Ureter (tissue), 1 donor: ENCODE data around the gene DCPS. TPM values are rescaled to one million over a fixed set of nuclear protein-coding genes. Genes with fewer than 3 reads are reported as not detected.
"Not testable (repeated sequence)": the region's sequence is repeated elsewhere in the genome, so short reads cannot be mapped to it uniquely, and the experiment has no call there.

Experiments used
- DNase-seq: peaks from one replicate; pipeline ENCODE4 v3.0.0-alpha.2; 2020; ENCODE audit warnings: low spot score
- total RNA-seq: library from RNA; stranded (reverse); gene quantifications from one replicate; pipeline ENCODE4 v1.2.4, GENCODE V29; 2023
- donor health status: DM: yes; HTN: yes; CAD: no.

DCPS gene
- total RNA-seq, 1 donor from 2014 or later: 23.2 TPM

DNA sequence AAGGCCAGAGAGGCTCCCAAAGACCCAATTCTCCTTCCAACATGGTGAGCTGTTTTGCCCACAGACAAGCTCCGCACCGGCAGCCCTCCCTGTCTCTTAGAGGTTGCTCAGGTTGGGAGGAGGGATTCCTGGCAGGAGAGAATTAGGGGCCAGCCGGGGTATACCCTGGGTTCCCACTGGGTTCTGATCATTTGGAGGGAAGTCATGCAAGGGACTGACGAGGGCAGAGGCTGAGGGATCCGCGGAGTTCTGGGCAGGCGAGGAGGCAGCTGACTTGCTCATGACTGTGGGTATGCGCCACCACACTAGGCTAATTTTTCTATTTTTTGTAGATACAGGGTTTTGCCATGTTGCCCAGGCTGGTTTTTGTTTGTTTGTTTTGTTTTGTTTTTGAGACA lies 56.2 kb downstream of the DCPS start:
- DNase-seq: no peak

DNA sequence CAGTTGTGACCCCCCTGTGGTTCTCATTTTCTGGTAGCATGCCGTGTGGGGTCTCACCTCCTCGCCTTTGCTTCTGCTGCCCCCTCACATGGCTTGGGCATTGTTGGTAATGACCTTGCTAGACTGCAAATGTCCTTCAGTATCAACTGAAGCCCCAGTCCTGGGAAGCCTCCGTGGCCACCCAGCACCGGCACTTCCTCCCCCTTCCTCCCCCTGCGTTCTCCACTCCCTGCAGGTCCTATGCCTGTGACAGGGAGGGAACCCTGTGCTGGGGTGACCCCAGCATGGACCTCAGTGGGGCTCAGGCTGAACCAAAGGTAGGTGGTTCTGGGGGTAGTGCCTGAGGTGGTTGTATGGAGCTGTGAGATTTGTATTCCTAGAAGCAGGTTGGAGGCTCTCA lies 57.5 kb downstream of the DCPS start:
- no peak for DNase-seq

DNA sequence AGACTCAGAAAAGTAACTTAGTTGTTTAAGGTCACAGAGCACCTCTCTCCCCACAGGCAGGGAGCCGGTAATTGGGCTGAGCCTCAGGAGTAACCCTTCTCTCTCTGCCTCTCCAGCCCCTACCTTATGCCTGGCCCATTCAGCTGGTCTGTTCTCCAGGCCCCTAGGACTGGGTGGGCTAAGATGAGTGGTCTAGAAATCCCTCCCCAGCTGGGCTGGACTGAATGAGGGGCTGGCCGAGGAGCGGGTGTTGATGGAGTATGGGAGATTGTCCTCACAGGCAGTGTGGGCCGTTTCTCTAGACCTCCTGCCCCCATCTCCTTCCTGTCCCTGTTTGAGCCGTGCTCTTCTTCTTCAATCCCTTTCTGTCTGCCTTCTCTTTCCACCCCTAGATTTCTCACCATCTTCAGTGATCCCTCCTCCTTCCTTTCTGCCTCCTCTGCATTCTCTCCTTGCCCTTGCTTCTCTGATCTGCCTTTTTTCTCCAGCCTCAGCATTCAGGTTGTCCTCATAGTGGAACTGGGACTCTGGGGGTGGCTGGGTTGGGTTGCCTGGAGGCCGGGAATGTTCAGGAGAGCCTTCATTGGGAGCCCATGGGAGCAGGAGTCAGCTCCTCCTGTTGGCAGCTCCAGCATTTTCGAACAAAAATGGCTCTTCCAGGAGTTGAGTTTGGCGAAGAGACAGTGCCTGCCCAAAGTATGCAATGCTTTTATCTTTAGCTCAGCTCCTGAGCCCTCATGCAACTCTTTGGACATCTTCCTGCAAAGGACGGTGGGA lies 59.2 kb downstream of the DCPS start:
- DNase-seq: no peak

DNA sequence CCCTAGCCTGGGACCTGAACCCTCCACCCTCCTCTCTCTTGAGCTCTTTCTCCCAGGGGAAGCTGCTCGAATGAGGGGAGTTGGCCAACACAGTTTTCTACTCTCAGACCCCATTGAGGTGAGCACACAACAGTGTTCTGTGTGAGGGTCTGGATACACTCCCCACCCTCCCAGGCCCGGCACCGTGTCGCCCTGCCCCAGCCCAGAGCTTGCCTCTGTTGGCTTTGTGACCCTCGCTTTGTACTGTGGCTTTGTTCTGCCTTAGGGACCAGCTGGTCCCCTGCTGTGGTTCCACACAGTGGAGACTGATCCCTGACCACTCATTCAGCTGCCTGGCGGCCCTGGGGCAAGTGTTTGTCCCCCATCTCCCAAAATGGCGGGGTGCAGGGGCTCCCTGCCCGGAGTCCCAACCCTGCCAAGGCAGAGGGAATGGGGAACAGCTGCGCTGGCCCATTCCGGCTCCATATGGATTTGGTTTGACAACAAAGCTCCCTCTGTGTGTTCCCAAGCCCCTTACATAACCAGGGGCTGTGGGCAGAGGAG lies 59.9 kb downstream of the DCPS start:
- DNase-seq: peak; percentile 41

DNA sequence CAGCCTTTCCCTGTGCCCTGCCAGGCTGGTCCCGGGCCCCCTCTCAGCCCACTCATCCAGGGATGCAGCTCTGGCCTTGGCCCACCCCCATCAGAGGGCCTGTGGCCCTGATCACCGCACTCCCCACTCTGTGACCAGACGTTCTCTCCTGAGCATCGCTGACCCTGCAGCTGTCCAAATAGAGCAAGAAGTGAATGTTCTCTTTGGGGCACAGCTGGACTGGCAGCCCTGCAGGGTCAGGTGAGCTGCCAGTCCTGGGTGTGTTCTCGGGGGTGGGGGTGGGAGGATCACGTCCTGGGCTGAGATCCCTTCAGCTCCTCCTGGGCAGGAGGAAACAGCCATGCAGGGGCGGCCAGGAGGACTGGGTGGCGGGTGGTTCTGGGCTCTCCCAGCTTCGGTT lies 60.9 kb downstream of the DCPS start:
- not testable (repeated sequence) for DNase-seq

DNA sequence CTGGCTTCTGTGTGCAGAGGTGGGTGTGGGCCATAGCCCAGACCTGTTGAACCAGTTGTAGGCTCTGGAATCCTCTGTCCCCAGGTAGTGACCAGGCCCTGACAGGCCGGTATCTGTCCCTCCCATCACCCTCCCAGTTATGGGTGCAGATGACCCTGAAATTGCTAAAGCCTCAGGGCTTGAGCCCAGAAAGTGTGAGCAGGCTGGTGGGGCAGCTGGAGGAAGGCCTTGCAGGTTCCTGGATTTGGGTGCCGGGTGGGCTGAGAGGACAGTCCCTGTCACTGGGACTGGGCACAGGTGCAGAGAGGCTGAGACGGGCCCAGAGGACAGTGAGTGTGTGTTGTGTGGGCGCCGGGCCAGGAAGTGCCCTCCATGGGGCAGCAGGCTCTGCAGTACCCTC lies 61.6 kb downstream of the DCPS start:
- DNase-seq: peak; percentile 48

DNA sequence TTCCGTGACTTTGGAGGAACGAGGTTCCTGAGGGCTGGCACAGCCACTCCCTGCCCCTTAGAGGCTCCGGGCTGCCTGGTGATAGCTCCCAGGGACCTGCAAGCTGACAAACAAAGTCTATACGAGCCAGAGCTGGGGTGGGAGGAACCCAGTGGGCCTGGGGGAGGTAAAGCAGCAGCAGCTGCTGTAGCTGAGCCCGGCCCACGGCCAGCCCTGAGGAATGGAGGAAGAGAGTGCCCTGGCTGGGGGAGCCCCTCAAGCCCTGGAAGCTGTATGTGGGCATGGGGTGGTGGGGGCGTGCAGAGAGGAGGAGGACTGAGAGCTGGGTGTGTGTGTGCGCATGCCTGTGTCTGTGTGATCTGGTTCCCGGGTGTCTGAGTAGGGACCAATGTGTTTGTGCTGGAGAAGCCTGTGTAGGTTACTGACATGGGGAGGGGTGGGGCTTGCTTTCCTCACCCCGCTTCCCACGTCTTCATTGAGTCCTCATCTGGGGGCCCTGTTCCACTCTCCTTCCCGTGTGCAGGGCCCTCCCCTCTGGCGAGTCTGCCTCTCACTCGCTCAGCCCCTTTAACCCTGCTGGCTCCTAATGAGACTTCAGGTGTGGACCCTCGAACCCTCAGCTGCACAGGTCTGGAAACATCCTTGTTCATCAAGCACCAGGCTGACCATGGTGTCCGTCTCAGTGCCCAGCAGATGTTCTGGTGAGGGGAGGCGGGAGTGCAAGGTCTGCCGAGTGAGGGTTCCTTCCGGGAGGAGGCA lies 62.4 kb downstream of the DCPS start:
- DNase-seq: peak; percentile 44

DNA sequence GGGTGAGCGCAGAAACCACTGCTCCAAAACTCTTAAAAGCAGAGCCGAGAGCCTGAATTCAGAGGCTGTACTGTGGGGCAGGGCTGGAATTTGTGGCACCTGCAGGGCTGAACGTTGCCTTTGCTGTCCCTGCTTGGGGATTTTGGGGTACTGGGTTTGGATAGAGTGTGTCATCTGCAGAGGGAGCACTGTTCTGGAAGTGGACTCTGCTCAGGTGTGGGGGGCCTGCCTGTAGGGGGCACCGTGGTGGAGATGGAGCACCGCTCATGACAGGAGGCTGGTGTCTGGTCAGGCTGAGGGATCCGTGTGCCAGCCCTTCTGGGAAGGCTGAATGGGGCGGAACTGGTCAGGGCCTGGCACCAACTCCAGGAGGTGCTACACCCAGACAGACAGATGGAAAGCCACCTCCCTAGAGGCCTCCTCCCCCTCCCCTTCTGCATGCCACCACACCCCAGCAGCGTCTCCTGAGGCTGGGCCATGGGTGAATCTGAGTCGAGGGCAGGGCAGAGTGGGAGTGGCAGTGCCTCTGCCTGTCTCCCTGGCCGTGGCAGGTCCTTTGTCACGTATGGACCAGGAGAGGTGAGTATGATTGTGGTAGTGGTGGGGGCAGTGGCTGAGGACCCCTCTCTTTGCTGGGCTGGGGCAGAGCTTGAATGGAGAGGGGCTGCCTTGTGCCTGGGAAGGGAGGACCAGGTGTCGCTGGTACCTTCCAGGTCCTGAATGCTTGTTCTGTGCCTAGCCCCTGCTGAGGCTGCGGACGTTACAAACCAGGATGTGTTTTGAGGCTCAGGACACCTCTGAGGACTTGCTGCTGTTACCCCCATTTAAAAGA lies 63.2 kb downstream of the DCPS start:
- peak; percentile 59 for DNase-seq

DNA sequence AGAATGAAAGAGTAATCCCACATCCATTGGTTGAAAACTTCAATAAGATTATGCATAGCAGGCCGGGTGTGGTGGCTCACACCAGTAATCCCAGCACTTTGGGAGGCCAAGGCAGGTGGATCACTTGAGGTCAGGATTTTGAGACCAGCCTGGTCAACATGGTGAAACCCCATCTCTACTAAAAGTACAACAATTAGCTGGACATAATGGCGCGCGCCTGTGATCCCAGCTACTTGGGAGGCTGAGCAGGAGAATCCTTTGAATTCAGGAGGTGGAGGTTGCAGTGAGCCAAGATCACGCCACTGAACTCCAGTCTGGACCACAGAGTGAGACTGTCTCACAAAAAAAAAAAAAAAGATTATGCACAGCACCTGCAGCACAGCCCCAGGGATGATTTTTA lies 63.9 kb downstream of the DCPS start:
- DNase-seq: not testable (repeated sequence)

DNA sequence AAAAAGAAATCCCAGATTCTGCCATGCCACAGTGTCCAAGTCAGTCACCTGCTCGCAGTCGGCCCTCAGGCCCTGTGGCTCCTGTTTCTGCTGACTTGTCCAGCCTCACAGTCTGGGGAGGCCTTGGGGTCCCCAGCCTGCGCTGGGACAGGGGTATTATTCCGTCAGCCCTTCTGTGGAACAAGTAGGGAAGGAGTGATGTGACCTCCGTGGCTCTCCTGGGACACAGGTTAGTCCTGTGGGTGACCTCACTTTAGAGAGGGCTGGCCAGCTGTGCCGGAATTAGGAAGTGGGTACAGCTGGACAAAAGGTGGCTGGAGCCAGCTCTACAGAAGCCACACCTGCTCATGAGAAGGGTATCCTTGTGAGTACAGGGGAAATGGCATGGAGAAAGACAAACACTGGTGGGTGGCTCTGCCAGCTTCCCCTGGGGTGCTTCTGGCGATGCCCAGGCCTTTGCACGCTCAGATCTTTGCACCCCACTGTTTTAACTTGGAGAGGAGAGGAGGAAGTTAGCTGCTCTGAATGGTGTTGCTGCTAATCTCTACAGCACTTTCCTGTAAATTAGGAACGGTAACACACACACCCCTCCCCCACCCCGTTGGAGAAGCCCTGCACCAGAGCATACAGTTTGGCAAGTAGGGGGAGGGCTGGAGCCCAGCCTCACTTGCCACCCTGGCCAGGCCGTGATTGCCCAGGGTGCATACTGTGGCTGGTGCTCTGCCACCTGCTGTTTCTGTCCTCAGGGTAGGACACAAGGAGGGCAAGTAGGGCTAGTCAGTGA lies 64.7 kb downstream of the DCPS start:
- DNase-seq: peak; percentile 40

DNA sequence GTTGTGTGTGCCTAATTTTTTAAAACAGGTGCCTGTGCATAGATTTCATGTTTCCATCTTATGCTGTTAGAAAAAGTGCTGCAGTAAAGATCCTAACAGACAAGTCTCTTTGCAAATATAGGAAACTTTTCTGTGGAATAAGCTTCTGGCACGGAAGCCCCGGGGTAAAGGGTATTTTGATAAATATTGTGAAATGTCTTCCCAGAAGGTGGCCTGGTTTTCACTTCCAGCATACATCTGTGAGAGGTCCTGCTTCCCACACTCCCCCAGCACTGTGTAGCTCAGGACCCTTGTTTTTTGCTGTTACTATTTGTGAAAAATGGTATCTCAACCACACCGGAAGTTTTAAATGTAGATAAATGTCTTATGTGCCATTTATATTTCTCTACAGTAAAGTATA lies 66.2 kb downstream of the DCPS start:
- DNase-seq: no peak

DNA sequence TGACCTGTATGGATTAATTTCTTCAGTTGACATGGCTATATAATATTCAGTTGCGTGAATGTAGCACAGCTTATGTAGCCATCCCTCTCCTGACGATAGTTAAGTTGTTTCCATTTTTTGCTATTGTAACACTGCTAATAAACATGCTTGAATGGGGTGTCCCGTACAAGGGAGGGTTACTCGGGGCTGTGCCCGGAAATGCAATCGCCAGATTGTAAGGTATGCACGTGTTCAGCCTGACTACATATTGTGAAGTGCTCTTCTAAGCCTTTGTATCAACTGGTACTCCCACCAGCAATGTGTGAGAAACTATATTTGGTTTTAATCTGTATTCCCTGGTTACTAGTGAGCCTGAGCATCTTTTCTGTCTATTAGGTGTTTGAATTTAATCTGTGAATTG lies 67.7 kb downstream of the DCPS start:
- no peak for DNase-seq

DNA sequence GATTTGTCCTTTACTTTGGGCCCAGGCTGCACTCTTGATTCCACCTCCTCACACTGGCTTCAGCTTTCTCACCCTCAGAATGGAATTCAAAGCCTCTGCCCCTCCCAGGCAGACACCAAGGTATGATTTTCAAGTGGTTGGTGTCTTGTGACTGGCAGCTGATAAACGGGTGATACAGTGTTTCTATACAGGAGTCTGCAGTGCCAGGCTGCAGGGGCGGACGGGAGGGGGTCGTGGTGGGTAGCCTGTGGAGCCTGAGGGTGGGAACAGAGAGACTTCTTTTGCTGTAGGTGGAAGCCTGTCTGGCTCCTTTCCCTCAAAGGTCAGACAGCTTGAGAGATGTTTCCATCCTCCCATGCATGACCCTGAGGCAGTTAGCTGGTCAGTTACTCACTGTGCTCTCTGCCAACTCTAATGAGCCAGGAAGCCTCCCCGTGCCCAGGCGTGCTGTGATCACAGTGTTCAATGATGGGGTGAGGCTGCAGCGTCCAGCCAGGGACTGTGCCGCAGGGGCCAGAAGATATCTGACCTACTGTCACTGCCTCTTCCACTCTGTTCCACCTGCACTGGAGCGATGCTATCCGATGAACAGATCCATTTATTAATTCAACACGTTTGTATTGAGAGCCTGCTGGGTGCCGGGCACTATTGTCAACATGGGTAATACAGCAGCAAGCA lies 69.7 kb downstream of the DCPS start:
- DNase-seq: not testable (repeated sequence)

DNA sequence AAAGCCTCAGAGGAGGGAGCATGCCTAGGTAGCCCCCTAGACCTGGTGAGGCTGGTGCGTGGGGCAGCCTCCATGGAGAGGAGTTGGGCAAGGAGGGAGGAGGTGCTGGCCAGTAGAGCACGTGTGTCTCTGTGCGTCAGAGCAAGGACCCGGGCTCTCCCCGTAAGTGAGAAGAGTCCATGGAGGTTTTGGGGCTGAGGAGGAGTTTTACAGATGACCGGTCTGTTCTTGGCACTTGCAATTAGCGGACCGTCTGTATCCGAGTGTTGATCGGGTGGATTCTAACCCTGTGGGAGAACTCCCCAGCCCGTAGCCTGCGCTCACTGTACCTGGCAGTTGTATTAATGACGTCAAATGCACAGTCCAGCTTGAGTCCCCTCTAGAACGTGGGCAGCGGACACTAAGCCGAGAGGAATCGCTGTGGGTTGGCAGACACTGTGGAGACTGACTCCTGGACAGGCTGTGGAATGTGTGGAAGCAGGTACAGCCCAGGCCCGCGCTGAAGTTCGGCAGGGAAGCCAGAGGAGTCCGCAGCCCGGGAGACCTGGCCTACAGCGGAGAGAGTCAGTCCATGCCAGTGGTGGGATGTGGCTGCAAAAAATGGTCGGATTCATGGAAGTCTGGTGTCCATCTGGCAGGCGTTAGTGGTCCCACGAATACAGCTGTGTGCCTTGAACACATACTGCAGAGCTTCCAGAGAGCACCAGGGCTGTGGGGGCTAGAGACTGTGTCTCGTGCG lies 70.9 kb downstream of the DCPS start:
- DNase-seq: not testable (repeated sequence)

DNA sequence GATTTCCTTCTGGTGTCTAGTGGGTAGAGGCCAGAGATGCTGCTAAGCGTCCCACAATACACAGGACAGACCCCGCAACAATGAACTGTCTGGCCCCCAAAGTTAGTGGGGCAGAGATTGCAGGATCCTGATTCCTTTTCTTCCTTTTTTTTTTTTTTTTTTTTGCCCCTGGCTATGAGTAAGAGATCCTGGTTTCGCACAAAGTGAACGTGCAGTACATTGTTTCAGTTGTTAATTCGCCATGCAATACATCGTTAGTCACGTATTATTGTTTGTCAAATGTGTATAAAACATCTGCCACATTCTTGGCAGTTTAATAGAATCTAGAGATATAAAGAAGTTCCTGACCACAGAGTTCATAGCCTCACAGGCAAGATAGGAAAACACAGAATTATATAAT lies 71.9 kb downstream of the DCPS start:
- DNase-seq: no peak

DNA sequence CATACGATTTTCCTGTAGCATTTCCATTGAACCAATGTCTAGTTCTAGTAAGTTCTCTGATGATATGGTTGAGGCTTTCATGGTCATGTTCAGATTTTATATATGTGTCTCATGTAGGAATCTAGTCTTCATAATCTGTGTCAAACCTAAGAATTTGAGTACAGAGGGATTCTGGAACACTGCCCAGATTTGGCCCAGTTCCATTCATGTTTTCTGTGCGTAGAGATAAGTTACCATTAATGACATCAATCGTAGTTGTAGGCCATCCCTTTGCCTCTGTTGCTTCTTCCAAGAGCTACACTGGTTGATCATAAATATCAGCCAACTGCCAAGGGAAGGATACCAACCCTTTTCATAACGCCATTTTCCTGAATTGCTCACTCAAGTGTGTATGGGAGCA lies 74.9 kb downstream of the DCPS start:
- no peak for DNase-seq

DNA sequence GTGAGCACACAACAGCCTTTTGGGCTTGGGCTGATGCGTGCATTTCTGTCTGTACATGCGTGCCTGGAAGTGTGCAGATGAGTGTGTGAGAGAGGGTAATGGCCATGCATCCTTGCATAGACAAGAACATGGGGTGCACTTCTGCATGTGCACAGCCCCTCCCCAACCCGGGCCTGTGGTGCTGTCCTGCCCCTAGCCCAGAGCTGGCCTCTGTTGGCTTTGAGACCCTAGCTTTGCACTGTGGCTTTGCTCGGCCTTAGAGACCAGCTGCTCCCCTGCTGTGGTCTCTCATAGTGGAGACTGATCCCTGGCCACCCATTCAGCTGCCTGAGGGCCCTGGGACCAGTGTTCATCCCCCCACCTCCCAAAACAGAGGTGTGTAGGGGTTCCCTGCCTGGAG lies 77.0 kb downstream of the DCPS start:
- DNase-seq: no peak

DNA sequence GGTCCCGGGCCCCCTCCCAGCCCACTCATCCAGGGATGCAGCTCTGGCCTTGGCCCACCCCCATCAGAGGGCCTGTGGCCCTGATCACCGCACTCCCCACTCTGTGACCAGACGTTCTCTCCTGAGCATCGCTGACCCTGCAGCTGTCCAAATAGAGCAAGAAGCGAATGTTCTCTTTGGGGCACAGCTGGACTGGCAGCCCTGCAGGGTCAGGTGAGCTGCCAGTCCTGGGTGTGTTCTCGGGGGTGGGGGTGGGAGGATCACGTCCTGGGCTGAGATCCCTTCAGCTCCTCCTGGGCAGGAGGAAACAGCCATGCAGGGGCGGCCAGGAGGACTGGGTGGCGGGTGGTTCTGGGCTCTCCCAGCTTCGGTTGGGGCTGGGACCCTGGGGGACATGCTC lies 78.1 kb downstream of the DCPS start:
- not testable (repeated sequence) for DNase-seq

DNA sequence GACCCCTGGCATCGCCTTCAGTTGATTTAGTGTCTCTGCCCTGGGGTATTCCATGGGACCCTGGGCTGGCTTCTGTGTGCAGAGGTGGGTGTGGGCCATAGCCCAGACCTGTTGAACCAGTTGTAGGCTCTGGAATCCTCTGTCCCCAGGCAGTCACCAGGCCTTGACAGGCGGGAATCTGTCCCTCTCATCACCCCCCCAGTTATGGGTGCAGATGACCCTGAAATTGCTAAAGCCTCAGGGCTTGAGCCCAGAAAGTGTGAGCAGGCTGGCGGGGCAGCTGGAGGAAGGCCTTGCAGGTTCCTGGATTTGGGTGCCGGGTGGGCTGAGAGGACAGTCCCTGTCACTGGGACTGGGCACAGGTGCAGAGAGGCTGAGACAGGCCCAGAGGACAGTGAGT lies 78.8 kb downstream of the DCPS start:
- DNase-seq: peak; percentile 44
